Esophagus squamous epithelium (tissue), 4 donors: ENCODE measurements around the gene CELF3.

Experiments used
- POLR2A ChIP-seq, 4 donors: fragments of 450-650 bp; IDR thresholded peaks; one replicate each; pipeline ENCODE4 v1.6.1; 2017; ENCODE audit warnings: antibody characterized with exemption in 4 of 4, mild to moderate bottlenecking in 4 of 4, moderate library complexity in 3 of 4
- TF ChIP-seq, protein P1 (sequence below), 6 experiments: fragments of 450-650 bp in 4 of 6; fragments of 200-600 bp in 2 of 6; sonication (generic) in 2 of 6; IDR thresholded peaks; one replicate each; pipeline ENCODE4 v1.5.1; 2016 to 2019; ENCODE audit warnings: antibody characterized with exemption in 6 of 6, mild to moderate bottlenecking in 4 of 6, moderate library complexity in 4 of 6

- TF ChIP-seq, protein P1, sequence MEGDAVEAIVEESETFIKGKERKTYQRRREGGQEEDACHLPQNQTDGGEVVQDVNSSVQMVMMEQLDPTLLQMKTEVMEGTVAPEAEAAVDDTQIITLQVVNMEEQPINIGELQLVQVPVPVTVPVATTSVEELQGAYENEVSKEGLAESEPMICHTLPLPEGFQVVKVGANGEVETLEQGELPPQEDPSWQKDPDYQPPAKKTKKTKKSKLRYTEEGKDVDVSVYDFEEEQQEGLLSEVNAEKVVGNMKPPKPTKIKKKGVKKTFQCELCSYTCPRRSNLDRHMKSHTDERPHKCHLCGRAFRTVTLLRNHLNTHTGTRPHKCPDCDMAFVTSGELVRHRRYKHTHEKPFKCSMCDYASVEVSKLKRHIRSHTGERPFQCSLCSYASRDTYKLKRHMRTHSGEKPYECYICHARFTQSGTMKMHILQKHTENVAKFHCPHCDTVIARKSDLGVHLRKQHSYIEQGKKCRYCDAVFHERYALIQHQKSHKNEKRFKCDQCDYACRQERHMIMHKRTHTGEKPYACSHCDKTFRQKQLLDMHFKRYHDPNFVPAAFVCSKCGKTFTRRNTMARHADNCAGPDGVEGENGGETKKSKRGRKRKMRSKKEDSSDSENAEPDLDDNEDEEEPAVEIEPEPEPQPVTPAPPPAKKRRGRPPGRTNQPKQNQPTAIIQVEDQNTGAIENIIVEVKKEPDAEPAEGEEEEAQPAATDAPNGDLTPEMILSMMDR (IDR thresholded peaks at IDR 0.05), result no peak
- TF ChIP-seq POLR2A (IDR thresholded peaks at IDR 0.05), result no peak
These were observed 11.8 kb upstream of the CELF3 start for GRCh38 chr1:151728151-151729054.
